Prostate gland (tissue), 2 donors: ENCODE results near the gene EIPR1.

Experiments used
- CTCF ChIP-seq, 4 experiments: fragments of 200-600 bp in 2 of 4; fragments of 450-650 bp in 2 of 4; sonication (generic) in 2 of 4; IDR thresholded peaks; 1 replicate in 3 of 4; 2 replicates in 1 of 4; pipeline ENCODE4 v1.5.1; 2016 to 2019; ENCODE audit warnings: antibody characterized with exemption in 4 of 4, mild to moderate bottlenecking in 2 of 4, moderate library complexity in 2 of 4
- POLR2A ChIP-seq: fragments of 450-650 bp; IDR thresholded peaks from one replicate; pipeline ENCODE4 v1.6.1; 2016; ENCODE audit warnings: antibody characterized with exemption, mild to moderate bottlenecking

DNA sequence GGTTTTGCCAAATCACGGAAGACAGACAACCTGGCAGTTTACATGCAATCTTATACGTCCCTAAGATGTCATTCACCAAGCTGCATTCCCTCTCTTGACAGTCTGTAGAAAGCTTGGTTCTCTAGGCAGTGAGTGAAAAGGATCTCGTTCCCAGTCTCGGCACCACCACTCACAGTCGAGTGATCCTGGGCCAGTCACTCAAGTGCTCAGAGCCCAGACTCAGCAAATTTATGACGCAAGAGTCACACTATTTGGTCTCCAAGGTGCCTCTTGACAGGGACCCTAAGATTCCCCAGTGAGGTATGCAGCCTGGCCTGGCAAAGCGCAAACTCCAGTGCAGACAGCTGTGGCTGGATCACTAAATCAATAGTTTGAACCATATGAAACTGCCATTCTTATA, 77.9 kb downstream of the EIPR1 start:
- TF ChIP-seq CTCF (IDR thresholded peaks at IDR 0.05), result no peak
- no peak for TF ChIP-seq POLR2A
